COLO829 (cell line): Measurements from ENCODE around the gene MTA1.

Experiments
- DNase-seq: peaks from one replicate; pipeline ENCODE4 v3.0.0; 2012; ENCODE audit warnings: low spot score

The MTA1 gene

GRCh38 chr14:105445901-105446845 lies 26.5 kb downstream of the MTA1 start:
- no peak for DNase-seq

- DNase-seq = no peak
Observed at GRCh38 chr14:105446971-105447370, 27.3 kb downstream of the MTA1 start.

- DNase-seq = no peak
Observed at GRCh38 chr14:105447651-105448640, 28.3 kb downstream of the MTA1 start.

GRCh38 chr14:105448706-105449111 lies 29.1 kb downstream of the MTA1 start:
- peak; percentile 52 for DNase-seq

- DNase-seq = no peak
Observed at GRCh38 chr14:105449276-105450122, 29.9 kb downstream of the MTA1 start.

GRCh38 chr14:105450123-105450505 lies 30.5 kb downstream of the MTA1 start:
- DNase-seq = no peak

GRCh38 chr14:105450864-105451720 lies 31.5 kb downstream of the MTA1 start:
- DNase-seq = no peak

GRCh38 chr14:105452963-105453362 lies 33.3 kb downstream of the MTA1 start:
- DNase-seq = no peak

GRCh38 chr14:105453847-105454246 lies 34.2 kb downstream of the MTA1 start:
- no peak for DNase-seq

- no peak for DNase-seq
Observed at GRCh38 chr14:105455086-105455640, 35.5 kb downstream of the MTA1 start.

GRCh38 chr14:105455766-105456660 lies 36.4 kb downstream of the MTA1 start:
- DNase-seq = no peak

GRCh38 chr14:105456736-105457617 lies 37.4 kb downstream of the MTA1 start:
- no peak for DNase-seq

- DNase-seq = no peak
Observed at GRCh38 chr14:105458010-105458409, 38.4 kb downstream of the MTA1 start.

- no peak for DNase-seq
Observed at GRCh38 chr14:105458571-105458970, 38.9 kb downstream of the MTA1 start.

- no peak for DNase-seq
Observed at GRCh38 chr14:105460116-105460515, 40.5 kb downstream of the MTA1 start.

GRCh38 chr14:105460616-105461015 lies 41.0 kb downstream of the MTA1 start:
- DNase-seq = no peak

- DNase-seq = no peak
Observed at GRCh38 chr14:105461903-105462302, 42.3 kb downstream of the MTA1 start.

GRCh38 chr14:105464501-105464900 lies 44.9 kb downstream of the MTA1 start:
- DNase-seq = no peak
